Sigmoid colon (tissue), 4 donors: Measurements from ENCODE around the gene TSC2.

Experiments used
- CTCF ChIP-seq, 4 experiments: fragments of 450-650 bp in 3 of 4; fragments of 200-600 bp in 1 of 4; IDR thresholded peaks; one replicate each; pipeline ENCODE4 v1.5.1; 2016 to 2019; ENCODE audit warnings: antibody characterized with exemption in 4 of 4, mild to moderate bottlenecking in 3 of 4, moderate library complexity in 2 of 4
- EP300 ChIP-seq, 4 donors: sonication (generic); formaldehyde crosslinking; IDR thresholded peaks; one replicate each; pipeline ENCODE4 v1.6.1; 2017; ENCODE audit warnings: antibody characterized with exemption in 4 of 4
- POLR2A ChIP-seq, 2 donors: fragments of 450-650 bp; IDR thresholded peaks; one replicate each; pipeline ENCODE4 v1.6.1; 2016; ENCODE audit warnings: antibody characterized with exemption in 2 of 2, mild to moderate bottlenecking in 2 of 2, moderate library complexity in 2 of 2
- POLR2AphosphoS5 ChIP-seq, 4 donors: sonication (generic); formaldehyde crosslinking; IDR thresholded peaks; one replicate each; pipeline ENCODE4 v1.6.1; 2017; ENCODE audit warnings: antibody characterized with exemption in 4 of 4

GRCh38 chr16:2025251-2025650 lies 22.5 kb upstream of the TSC2 start:
- TF ChIP-seq CTCF (IDR thresholded peaks at IDR 0.05) (no peak), POLR2A (IDR thresholded peaks at IDR 0.05) (no peak), POLR2AphosphoS5 (IDR thresholded peaks at IDR 0.05) (no peak), EP300 (IDR thresholded peaks at IDR 0.05) (no peak)
